Loucy (cell line): ENCODE data around the gene DGKB.

ENCODE experiments used
- H2AFZ ChIP-seq: fragments of 200-600 bp; sonication (generic); 2 replicates; pipeline ENCODE4 v1.6.0; 2016; ENCODE audit warnings: antibody characterized with exemption, mild to moderate bottlenecking, low read length, moderate library complexity
- H3F3A ChIP-seq: fragments of 200-600 bp; 2 replicates; pipeline ENCODE4 v1.6.0; 2016; ENCODE audit warnings: antibody characterized with exemption, low read depth, mild to moderate bottlenecking
- H3K27me3 ChIP-seq: fragments of 200-600 bp; sonication (generic); 2 replicates; pipeline ENCODE4 v1.6.1; 2014; ENCODE audit warnings: low read length, mild to moderate bottlenecking; ENCODE audit not compliant: insufficient read depth, poor library complexity, severe bottlenecking
- H3K36me3 ChIP-seq: fragments of 200-600 bp; sonication (generic); 2 replicates; pipeline ENCODE4 v1.6.1; 2016; ENCODE audit warnings: low read length; ENCODE audit not compliant: insufficient read depth
- H3K4me1 ChIP-seq: fragments of 200-600 bp; sonication (generic); 2 replicates; pipeline ENCODE4 v1.5.1; 2014; ENCODE audit warnings: low read length, mild to moderate bottlenecking; ENCODE audit not compliant: insufficient read depth, poor library complexity, severe bottlenecking
- H3K4me2 ChIP-seq: fragments of 200-600 bp; sonication (generic); 2 replicates; pipeline ENCODE4 v1.6.0; 2014; ENCODE audit warnings: antibody characterized with exemption, low read length, low read depth, mild to moderate bottlenecking; ENCODE audit not compliant: poor library complexity, severe bottlenecking
- H3K4me3 ChIP-seq: fragments of 200-600 bp; sonication (generic); 2 replicates; pipeline ENCODE4 v1.5.1; 2014; ENCODE audit warnings: low read length, mild to moderate bottlenecking, mixed read lengths; ENCODE audit not compliant: poor library complexity, severe bottlenecking
- H3K79me2 ChIP-seq: fragments of 200-600 bp; sonication (generic); 2 replicates; pipeline ENCODE4 v1.6.1; 2014; ENCODE audit warnings: low read length; ENCODE audit not compliant: insufficient read depth
- H3K9ac ChIP-seq: fragments of 200-600 bp; sonication (generic); 2 replicates; pipeline ENCODE4 v1.6.0; 2014; ENCODE audit warnings: mild to moderate bottlenecking, low read depth, low read length, moderate library complexity; ENCODE audit not compliant: poor library complexity, severe bottlenecking
- H3K9me2 ChIP-seq: fragments of 200-600 bp; sonication (generic); replicated peaks from 2 replicates; pipeline ENCODE4 v1.6.1; 2016; ENCODE audit warnings: low read depth, low read length, mixed read lengths
- H3K9me3 ChIP-seq: fragments of 200-600 bp; sonication (generic); 2 replicates; pipeline ENCODE4 v1.6.1; 2014; ENCODE audit warnings: mild to moderate bottlenecking, antibody characterized with exemption, low read length, low read depth; ENCODE audit not compliant: insufficient read depth
- H4K20me1 ChIP-seq: fragments of 200-600 bp; sonication (generic); 2 replicates; pipeline ENCODE4 v1.6.0; 2014; ENCODE audit warnings: antibody characterized with exemption, low read length, mild to moderate bottlenecking; ENCODE audit not compliant: insufficient read depth, poor library complexity, severe bottlenecking
- CTCF ChIP-seq: fragments of 200-600 bp; sonication (generic); conservative IDR thresholded peaks from 2 replicates; pipeline ENCODE4 v1.5.1; 2014; ENCODE audit warnings: mild to moderate bottlenecking, antibody characterized with exemption, low read length
- EZH2phosphoT487 ChIP-seq: fragments of 200-600 bp; IDR thresholded peaks from 2 replicates; pipeline ENCODE4 v1.6.1; 2018; ENCODE audit warnings: antibody characterized with exemption, mild to moderate bottlenecking, moderate library complexity, borderline replicate concordance

The DGKB gene

GRCh38 chr7:14381936-14382335 is 520.6 kb downstream of the DGKB start:
- Histone ChIP-seq H3K4me2 (no peak overlapping the region), H3K9ac (no peak overlapping the region), H2AFZ (no peak overlapping the region), H3K79me2 (no peaks in the 10 kb centered on the region), H3F3A (no peaks in the 10 kb centered on the region), H3K27me3 (no peaks in the 10 kb centered on the region), H3K4me1 (no peaks in the 10 kb centered on the region), H4K20me1 (no peaks in the 10 kb centered on the region), H3K9me3 (no peaks in the 10 kb centered on the region; the same call in 1 of the 2 replicates), H3K4me3 (no peak overlapping the region), H3K36me3 (no peaks in the 10 kb centered on the region), H3K9me2 (no peaks in the 10 kb centered on the region)
- TF ChIP-seq CTCF (no peak), EZH2phosphoT487 (no peak)

GRCh38 chr7:14381306-14381705 is 521.2 kb downstream of the DGKB start:
- Histone ChIP-seq H2AFZ (no peak overlapping the region), H3K79me2 (no peaks in the 10 kb centered on the region), H3K4me3 (no peak overlapping the region), H3K9me3 (no peaks in the 10 kb centered on the region; the same call in 1 of the 2 replicates), H3K9me2 (no peaks in the 10 kb centered on the region), H3K9ac (no peak overlapping the region), H3F3A (no peaks in the 10 kb centered on the region), H3K4me2 (no peak overlapping the region), H3K27me3 (no peaks in the 10 kb centered on the region), H3K36me3 (no peaks in the 10 kb centered on the region), H4K20me1 (no peaks in the 10 kb centered on the region), H3K4me1 (no peaks in the 10 kb centered on the region)
- TF ChIP-seq CTCF: no peak
- no peak for TF ChIP-seq EZH2phosphoT487

- TF ChIP-seq EZH2phosphoT487 (no peak), CTCF (no peak)
- Histone ChIP-seq H3K4me1 (no peaks in the 10 kb centered on the region), H3K4me2 (no peak overlapping the region), H3K9me2 (no peaks in the 10 kb centered on the region), H4K20me1 (no peaks in the 10 kb centered on the region), H3K9me3 (no peaks in the 10 kb centered on the region; the same call in 1 of the 2 replicates), H3K27me3 (no peaks in the 10 kb centered on the region), H3K9ac (no peak overlapping the region), H2AFZ (no peak overlapping the region), H3K36me3 (no peaks in the 10 kb centered on the region), H3K4me3 (no peak overlapping the region), H3F3A (no peaks in the 10 kb centered on the region), H3K79me2 (no peaks in the 10 kb centered on the region)
Observed at GRCh38 chr7:14380881-14381280, 521.7 kb downstream of the DGKB start.
